ENCODE measurements around the gene ANO9. TPM values are rescaled to one million over a fixed set of nuclear protein-coding genes. Genes with fewer than 3 reads are reported as not detected.
"Not testable (repeated sequence)": the region's sequence is repeated elsewhere in the genome, so short reads cannot be mapped to it uniquely, and the experiment has no call there.

The ANO9 gene
- total RNA-seq, 1 donor from 2014 or later, result 21.6 TPM

DNA sequence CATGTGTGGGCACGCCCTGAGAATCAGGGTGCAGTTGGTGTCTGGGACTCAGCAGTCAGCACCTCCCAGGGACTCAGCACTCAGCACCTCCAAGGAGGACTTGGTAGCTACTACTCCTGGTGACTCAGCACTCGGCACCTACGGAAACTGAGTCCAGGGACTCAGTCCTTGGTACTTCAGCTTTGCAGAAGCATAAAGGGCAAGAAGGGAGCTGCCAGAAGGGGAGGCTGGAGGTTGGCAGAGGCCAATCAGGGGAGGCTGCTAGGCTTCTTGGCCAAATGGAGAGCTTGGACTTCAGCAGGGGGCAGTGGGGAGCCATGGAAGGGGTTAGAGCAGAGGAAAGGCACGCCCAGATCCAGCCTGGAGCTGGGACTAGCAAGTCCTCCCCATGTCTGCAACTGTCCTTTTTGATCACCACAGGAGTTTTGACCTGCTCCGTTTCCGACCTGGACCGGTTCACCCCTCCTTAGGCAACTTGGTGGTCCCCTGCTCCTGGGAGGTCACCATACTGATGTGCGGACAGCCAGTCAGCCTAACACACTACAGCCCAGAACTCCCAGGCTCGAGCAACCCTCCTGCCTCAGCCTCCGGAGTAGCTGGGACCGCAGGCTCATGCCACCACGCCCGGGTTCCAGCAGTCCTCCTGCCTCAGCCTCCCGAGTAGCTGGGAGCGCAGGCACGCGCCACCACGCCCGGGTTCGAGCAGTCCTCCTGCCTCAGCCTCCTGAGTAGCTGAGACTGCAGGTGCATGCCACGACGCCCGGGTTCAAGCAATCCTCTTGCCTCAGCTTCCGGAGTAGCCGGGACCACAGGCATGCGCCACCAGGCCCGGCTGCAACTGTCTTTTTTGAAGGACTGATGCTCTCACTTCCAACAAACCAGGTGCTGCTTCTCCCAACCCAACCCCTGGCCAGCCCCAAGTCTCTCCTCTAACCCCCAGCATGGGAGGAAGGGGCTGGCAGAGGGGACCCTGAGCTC lies 1.5 kb downstream of the ANO9 start:
- intact Hi-C loops (cut with DNase I), result no loop called here
- Histone ChIP-seq H3K36me3 (no peaks in the 10 kb centered on the region), H3K4me1 (peaks cover 34% of the 10 kb centered on the region), H3K9me3 (no peaks in the 10 kb centered on the region), H3K27me3 (ENCODE audit: low read depth) (peaks cover 16% of the 10 kb centered on the region), H3K4me3 (peak overlapping the region; percentile 52), H3K27ac (no peak overlapping the region)
- no peak for ATAC-seq
- TF ChIP-seq, protein P1, sequence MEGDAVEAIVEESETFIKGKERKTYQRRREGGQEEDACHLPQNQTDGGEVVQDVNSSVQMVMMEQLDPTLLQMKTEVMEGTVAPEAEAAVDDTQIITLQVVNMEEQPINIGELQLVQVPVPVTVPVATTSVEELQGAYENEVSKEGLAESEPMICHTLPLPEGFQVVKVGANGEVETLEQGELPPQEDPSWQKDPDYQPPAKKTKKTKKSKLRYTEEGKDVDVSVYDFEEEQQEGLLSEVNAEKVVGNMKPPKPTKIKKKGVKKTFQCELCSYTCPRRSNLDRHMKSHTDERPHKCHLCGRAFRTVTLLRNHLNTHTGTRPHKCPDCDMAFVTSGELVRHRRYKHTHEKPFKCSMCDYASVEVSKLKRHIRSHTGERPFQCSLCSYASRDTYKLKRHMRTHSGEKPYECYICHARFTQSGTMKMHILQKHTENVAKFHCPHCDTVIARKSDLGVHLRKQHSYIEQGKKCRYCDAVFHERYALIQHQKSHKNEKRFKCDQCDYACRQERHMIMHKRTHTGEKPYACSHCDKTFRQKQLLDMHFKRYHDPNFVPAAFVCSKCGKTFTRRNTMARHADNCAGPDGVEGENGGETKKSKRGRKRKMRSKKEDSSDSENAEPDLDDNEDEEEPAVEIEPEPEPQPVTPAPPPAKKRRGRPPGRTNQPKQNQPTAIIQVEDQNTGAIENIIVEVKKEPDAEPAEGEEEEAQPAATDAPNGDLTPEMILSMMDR (IDR thresholded peaks at IDR 0.05), result no peak
- DNase-seq, result peak; percentile 55

DNA sequence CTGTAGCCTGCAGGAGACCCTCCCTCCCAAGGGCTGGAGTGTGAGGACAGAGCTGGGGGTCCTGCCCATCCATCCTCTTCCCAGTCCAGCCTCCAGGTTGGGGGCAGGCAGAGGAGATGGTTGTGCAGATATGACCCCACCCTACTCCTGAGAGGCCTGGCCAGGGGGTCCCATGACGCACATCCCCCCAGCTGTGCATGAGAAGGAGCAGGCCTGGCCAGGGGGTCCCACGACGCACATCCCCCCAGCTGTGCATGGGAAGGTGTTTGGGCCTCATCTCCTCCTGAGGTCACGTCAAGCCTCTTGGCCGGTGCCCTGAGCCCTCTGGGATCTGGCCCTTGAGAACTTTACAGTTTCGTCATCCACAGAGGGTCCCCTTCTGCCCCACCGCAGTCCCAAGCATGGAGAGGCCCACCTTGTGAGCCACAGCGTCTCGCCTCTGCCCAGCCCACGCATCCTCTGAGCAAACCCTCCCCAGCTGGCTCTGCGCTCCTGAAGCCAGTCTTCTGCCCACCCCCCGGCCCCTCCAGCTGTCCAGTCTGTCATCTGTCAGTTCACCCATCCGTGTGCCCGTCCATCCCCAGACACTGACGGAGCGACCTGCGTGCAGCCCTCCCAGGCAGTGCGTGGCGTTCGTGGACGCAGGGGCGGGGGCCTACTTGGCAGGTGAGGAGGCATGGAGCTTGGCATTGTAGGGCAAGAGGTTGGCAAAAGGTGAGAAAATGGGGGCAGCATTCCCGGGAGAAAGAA lies 2.3 kb downstream of the ANO9 start:
- Histone ChIP-seq H3K36me3 (no peaks in the 10 kb centered on the region), H3K27me3 (ENCODE audit: low read depth) (peaks cover 16% of the 10 kb centered on the region), H3K27ac (no peak overlapping the region), H3K4me1 (peaks cover 31% of the 10 kb centered on the region), H3K4me3 (no peak overlapping the region), H3K9me3 (no peaks in the 10 kb centered on the region)
- ATAC-seq, result no peak
- TF ChIP-seq, protein P1 (IDR thresholded peaks at IDR 0.05), result no peak
- intact Hi-C loops (cut with DNase I), result no loop called here
- DNase-seq, result peak; percentile 37

DNA sequence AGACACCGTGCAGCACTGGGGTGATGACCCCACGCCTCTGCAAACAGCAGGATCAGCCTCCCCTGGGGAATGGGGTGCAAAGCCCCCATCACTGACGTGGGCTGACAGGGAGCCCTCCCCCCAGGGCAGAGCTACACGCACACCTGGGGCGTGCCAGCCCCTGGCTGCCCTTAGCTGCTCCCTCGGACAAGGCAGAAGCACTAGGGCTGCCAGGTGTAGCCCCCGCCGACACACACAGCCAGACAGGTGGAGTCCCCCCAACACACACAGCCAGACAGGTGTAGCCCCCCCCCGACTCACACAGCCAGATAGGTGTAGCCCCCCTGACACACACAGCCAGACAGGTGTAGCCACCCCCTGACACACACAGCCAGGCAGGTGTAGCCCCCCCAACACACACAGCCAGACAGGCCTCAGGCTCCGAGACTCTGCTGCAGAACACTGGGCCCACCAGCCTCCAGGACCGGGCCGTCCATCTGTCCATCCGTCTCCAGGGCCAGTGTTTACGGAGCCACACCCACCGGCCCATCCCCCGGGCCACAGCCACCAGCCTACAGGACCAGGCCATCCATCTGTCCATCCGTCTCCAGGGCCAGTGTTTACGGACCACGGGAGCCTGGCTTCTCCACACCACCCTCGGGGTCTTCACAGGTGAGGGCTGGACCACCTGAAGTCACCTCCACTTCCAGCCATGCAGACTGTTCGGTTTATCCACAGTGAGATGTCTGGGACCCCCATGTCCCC lies 3.5 kb downstream of the ANO9 start:
- ATAC-seq, result no peak

DNA sequence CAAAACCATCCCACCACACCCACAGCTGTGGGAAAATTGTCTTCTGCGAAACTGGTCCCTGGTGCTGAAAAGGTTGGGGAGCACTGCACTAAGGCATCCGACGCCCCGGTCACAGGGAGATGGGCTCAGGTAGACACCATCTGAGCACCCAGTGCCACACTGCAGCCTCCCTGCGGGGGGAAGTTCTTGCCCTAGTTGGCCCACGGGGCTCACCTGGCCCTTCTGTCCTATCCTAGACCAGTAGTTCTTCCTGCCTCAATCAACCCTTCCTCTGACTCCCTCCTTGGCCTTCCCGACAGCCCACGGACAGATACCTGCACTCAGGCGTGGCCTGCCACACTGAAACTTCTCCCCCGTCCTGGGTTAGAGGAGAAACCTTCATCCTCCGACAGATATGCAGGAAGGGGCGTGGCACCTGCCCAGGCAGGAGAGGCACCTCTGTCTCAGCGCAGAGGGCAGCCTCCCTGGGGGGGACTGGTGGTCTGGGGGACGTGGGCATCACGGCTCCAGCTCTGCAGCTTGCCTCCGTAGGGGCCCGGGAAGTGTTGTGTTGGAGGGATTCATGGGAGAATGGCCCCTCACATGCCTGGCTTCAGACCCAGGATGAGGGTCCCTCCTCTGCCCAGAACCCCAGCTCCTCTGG lies 4.5 kb downstream of the ANO9 start:
- TF ChIP-seq, protein P1 (IDR thresholded peaks at IDR 0.05), result no peak
- DNase-seq (peak; percentile 35), ATAC-seq (no peak)
- H3K27me3 ChIP-seq (ENCODE audit: low read depth), result peaks cover 16% of the 10 kb centered on the region
- peaks cover 16% of the 10 kb centered on the region for H3K4me1 ChIP-seq
- no peak overlapping the region for H3K27ac ChIP-seq
- intact Hi-C loops (cut with DNase I), result no loop called here
- no peaks in the 10 kb centered on the region for H3K9me3 ChIP-seq
- H3K4me3 ChIP-seq, result no peak overlapping the region
- H3K36me3 ChIP-seq, result no peaks in the 10 kb centered on the region

More for the DNA sequence above, 3.5 kb downstream of the ANO9 start:
- peak; percentile 45 for DNase-seq
- Histone ChIP-seq H3K4me1 (peaks cover 19% of the 10 kb centered on the region), H3K27ac (no peak overlapping the region), H3K36me3 (no peaks in the 10 kb centered on the region), H3K9me3 (no peaks in the 10 kb centered on the region), H3K27me3 (ENCODE audit: low read depth) (peaks cover 16% of the 10 kb centered on the region), H3K4me3 (no peak overlapping the region)
- intact Hi-C loops (cut with DNase I), result no loop called here
- TF ChIP-seq, protein P1 (IDR thresholded peaks at IDR 0.05), result no peak

DNA sequence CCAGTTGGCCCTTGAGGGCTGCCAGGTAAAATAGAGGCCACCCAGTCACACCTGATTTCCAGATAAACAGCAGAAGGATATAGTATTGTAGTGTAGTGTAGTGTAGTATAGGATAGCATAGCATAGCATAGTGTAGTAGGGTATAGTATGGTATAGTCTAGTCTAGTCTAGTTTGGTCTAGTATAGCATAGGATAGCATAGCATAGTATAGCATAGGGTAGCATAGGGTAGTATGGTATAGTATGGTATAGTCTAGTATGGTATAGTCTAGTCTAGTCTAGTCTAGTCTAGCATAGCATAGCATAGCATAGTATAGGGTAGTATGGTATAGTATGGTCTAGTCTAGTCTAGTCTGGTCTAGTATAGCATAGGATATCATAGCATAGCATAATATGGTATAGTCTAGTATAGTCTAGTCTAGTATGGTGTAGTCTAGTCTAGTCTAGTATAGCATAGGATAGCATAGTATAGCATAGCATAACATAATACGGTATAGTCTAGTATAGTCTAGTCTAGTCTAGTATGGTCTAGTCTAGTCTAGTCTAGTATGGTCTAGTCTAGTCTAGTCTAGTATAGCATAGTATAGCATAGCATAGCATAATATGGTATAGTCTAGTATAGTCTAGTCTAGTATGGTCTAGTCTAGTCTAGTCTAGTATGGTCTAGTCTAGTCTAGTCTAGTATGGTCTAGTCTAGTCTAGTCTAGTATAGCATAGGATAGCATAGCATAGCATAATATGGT lies 6.6 kb downstream of the ANO9 start:
- H3K4me3 ChIP-seq; H3K36me3 ChIP-seq; ATAC-seq; H3K27ac ChIP-seq; intact Hi-C loops (cut with DNase I); H3K9me3 ChIP-seq; H3K27me3 ChIP-seq (ENCODE audit: low read depth); DNase-seq; H3K4me1 ChIP-seq: not testable (repeated sequence)
